Kasumi-1 (cell line): Measurements from ENCODE around the gene TIMP3.

Experiments
- DNase-seq, 2 experiments: peaks; one replicate each; lab custom pipeline; 2025; lab: John Stamatoyannopoulos, UW

TIMP3 gene

DNA sequence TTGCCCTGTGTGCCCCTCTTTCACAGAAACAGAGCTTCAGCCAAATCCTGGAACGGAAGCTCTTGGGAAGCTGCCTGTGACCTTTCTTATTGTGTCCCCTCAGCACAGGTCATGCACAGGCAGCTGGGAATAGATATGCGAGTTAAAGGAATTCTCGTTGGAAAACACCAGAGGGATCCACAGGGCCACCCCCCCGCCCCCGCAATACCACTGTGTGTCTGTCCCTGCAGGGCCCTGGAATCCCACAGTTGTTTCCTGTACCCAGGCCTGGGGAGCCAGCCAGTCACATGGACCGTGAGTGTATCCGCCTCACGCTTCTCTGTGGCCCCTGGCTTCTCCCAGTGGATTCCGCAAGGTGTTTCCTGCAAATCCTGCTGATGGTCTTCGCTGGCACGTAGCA, 29.0 kb downstream of the TIMP3 start:
- DNase-seq: no peak

DNA sequence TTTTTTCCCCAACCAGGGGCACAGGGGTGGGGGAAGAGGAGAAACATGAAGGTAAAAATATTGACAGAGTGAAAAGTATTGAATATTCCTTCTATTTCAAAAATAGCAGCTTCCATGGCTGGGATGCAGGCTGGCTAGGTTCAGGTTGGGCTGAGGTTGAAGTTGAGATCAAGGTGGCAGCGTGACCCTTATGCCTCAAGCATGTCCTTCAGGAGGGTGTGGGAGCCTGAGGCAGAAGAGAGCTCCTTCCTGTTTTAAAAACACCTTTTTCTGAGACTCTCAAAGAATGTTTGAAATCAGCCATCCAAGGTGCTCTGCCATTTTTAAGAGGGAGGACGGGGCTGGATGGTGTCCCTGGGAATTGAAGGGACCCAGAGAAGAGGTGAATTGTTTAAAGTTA, 29.5 kb downstream of the TIMP3 start:
- DNase-seq: no peak

DNA sequence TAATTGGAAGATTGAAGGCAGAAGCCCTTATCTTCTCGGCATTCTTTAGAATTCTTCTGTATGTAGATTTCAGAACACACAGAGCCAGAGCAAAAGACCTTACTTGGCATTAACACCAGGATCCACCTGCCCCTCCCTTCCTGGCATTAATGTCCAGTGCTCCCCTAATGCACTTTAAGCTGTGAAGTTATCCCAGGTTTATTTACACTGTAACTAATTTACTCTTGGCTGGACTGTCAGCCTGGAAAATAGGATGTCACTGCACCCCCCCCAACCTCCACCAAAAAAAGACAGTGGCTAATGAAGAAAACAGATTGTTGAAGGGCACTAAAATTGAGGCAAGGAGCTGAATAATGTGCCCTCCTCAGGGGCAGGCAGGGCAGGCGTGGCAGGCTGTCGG, 30.1 kb downstream of the TIMP3 start:
- no peak for DNase-seq

DNA sequence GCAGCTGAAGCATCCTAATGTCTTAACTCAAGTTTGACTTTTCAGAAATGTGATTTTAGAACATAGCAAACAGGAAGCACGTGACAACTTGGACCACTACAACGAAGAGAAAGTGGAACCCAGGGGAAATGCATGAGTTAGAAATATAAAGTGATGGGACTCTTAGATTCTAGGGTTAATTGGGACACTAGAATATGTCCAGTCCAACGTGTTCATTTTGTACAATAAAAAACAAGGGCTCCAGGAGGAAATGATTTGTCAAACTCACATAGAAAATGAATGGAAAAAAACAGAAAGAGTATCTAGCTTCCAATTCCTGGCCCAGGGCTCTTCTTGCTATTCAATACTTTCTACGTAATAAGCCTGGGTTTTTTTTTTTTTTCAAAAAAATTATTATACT, 30.7 kb downstream of the TIMP3 start:
- no peak for DNase-seq

- peak; percentile 14 to 40 for DNase-seq
Measured at GRCh38 chr22:32836280-32837123, 35.0 kb downstream of the TIMP3 start.

DNA sequence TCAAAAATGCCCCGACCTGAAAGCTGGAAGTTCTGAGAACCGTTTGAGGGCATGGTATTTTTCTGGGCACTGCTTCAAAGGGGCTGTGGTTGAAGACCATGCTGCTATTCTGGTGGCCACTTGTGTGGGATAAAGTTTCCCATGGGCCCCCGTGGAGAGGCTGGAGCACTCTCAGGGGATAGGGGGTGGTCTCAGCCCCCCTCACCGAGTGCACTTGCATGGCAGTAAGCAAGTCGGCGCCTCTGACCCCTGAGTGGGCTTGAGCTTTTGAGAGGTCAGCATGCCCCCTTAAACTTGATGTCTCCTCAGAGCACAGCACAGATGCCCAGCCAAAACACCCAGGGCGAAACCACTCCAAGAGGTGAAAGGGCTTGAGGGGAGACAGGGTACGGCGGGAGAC, 35.6 kb downstream of the TIMP3 start:
- no peak for DNase-seq

DNA sequence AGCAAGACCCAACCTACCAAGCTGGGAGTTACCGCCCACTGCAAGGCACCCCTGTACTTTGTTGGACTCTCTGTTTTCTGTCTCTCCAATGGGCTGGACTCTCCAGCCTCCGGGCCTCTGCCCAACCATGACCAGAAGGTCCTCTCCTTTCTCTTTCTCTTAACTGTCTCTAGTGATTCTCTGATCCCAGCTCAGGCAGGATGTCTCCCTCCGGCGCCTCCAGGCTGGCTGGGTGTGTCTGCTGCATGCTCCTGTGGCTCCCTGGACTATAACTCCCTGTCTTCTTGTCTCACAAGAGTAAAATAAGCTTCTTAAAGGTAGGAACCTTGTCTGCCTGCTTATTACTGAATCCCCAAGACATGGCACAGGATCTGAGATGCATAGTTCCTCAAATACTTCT, 36.3 kb downstream of the TIMP3 start:
- no peak for DNase-seq

DNA sequence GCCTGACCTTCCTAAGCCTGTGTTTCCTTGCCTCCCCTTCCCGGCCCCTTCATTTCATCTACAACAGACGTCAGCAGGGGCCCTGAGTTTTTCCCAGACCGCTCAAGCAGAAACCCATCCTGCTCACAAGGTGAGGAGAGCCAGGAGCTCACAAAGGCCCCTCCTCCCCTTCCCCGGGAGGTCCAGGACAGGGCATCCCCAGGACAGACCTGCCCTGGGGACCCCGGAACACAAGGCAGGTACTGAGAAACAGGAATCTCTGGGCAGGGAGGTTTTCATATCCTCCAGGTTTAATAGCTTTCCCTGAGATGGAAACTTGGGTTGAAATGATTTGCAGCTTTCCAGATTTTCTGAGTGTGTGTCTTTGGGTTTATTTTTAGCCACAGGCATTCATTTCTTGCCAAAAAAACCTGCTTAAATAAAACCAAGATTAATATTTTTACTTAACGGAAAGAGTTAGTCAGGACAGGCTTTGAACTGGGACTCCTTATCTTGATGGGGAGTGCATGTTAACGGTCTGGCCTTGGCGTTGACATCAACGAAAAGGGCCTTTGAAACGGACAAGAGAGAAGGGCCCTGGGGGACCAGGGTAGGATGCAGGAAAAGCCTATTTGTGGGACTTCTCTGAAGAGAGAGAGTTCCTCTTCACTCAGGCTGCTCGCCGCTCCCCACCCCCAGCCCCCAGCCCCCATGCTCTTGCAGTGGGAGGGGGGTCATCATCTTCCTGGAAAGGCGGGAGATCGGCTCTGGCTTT, 38.5 kb downstream of the TIMP3 start:
- DNase-seq: no peak

DNA sequence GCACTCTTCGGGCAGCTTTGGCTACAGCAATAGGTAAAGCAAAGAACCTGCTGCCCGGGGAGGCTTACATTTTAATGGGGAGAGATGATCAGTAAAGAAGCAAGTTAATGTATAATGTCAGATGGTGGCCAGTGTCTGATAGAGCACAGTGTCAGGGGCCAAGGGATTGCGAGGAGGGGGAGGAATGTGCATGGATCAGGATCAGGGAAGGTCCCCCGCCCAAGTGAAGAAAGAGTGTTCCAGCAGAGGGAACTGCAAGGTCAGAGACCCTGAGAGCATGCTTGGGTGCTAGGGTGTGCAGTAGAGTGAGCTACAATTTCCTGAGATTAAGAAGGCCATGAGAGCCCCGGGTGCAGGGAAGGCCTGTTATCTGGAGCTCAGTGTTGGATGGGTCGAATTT, 39.7 kb downstream of the TIMP3 start:
- DNase-seq: no peak

DNA sequence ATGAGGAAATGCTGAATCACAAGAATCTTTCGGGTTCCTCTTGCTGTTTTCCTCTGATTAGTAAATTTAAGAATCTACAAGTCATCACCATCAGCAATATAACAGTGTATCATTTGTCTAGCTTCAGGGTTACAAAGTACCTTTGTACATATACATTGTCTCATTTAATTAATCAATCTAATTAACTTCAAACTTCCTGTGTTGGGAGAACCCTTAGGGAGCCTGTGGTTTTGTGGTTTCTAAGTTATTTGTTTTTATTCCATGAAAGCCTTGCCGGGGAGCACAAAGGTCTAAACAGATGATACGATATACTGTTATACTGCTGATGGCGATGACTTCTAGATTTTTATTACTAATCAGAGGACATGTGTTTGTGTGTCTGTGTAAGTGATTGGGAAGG, 41.0 kb downstream of the TIMP3 start:
- DNase-seq: no peak

DNA sequence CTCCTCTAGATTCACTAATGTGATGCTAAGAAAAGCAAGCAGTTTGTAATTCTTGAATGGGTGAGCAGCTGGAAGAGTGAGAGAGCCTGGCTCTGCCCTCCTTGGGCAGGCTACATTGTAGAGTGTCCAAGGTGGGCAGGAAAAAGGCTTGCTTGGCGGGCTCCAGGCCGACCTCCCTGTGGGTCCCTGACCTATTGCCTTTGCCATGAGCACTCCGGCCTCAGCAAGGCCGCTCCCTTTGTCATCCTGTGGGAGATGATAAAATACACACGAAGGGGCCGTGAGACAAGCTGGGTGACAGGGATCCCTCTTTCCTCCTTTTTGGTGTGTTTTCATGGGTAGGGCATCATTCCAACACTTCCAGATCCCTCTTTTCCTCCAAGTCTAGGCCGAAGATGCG, 41.8 kb downstream of the TIMP3 start:
- no peak for DNase-seq

GRCh38 chr22:32844251-32844650, 42.7 kb downstream of the TIMP3 start:
- no peak for DNase-seq

DNA sequence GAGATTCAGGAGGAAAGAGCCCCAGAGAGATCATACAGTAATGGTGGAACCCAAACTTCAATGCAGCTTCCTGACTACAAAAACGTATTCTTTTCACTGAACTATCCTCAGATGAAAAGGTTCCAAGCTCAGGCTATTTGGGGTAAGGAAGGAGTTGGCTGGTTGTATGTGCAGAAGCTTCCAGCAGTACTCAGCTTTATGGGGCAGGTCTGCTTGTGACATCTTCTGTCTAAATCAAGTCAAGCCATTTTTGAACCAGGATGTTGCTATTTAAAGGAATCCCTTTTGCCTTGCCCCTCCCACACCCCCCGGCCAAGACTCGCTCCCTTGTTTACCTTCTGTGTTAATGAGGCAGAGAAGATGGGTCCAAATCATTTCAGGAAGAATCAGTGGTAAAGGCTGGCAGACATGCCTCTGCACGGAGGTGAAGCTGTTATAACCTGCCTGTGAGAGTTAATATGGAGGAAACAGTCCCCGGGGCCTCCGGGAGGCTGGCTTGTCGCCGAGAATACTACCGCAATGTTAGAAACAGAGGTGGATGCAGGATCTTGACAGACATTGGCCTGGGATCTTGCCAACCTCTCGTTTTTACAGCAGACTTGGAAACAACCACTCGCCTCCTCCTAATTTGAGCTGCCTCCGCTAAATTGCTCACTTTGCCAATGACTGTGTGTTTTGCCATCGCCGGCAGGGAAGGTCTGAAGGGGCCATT, 45.4 kb downstream of the TIMP3 start:
- DNase-seq: no peak

- DNase-seq: no peak
Measured at GRCh38 chr22:32848226-32848625, 46.7 kb downstream of the TIMP3 start.

GRCh38 chr22:32849501-32849900, 48.0 kb downstream of the TIMP3 start:
- DNase-seq: no peak

DNA sequence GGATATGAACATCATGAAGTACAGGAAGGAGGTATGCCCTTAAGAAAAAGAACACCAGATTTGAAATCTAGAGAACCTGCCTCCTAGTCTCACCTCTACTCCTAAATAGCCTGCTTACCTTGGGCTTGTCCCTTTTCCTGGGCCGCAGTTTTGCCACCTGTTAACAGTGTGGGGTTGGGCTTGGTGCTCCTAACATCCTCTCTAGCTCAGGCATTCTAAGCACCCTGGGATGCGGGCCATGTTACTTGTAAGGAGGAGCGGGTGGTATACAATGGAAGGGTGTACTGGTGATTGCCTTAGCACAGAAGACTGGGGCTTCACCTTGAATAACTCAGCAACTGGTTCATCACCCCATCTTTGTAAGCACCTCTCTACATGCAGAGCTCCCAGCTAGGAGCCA, 48.7 kb downstream of the TIMP3 start:
- no peak for DNase-seq

- no peak for DNase-seq
Measured at GRCh38 chr22:32850591-32851517, 49.3 kb downstream of the TIMP3 start.

DNA sequence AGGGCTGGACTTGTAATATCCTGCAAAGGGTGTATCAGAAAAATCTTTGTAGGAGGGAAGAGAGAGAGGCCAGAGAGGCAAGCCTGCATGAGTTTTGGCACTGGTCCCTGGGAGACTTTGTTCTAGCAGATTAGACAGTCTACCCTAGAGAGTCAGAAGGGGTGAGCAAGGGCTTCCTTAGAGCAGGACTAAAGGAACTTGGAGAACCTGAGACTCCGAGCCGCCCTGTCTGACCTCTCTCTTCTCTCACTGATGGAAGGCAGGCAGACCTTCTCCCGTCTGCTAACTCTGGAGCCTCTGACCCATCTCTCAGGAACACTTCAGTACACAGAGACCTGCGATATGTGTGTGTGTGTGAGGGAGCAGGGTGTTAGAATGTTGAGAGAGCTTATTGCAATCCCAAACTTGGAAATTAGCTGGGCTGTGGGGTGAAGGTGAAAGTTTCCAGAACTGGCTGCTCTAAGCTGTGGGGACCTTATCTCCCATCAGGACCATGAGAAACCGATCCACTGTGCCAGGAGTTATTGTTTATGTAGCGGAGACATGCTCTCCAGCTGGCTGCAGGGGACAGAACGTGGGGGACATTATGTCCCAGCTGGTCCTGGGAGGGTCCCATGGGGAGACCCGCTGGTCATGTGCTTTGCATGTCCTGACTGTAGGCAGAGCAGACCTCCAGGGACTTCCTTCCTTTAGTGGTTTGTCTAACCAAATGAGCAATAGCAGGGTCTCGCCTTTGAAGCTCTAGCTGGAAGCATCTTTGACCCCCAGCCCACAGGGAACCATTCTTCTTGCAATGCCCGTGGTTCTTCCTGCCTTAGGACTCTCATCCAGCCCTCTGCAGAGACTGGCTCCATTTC, 51.1 kb downstream of the TIMP3 start:
- no peak for DNase-seq

- no peak for DNase-seq
Measured at GRCh38 chr22:32853662-32854061, 52.2 kb downstream of the TIMP3 start.

DNA sequence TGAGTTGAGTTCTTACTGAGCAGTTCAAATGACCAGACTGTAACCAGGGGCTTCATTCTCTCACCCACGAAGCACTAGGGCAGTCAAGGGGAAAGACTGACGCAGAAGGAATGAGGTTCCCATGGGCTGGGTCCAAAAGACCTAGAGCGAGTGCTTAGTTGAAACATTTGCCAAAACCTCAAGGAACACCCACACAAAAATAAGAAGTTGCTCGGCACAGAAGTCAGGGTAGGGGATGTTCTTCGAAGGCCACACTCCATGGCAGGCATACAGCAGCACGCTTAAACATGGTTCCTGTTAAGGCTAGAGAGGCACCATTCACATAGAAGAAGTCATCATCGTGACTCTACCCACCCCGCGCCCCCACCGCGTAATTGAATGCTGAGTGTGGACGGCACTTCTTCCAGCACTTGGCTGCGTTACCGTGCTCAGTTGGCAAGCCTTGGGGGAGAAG, 52.9 kb downstream of the TIMP3 start:
- DNase-seq: no peak
